Left colon (tissue), 2 donors: ENCODE measurements around the gene CCDC54. TPM values are rescaled to one million over a fixed set of nuclear protein-coding genes. Genes with fewer than 3 reads are reported as not detected.
A peak's percentile ranks its signal among the peaks of the same experiment; 100 is the strongest.
"Not testable (repeated sequence)": the region's sequence is repeated elsewhere in the genome, so short reads cannot be mapped to it uniquely, and the experiment has no call there.

Experiments
- ATAC-seq: fragments of 200-7000 bp; cut with Tn5 transposase; one replicate; pipeline ENCODE4 v1.9.1; 2020; ENCODE audit warnings: mild to moderate bottlenecking, moderate library complexity
- DNase-seq, 2 donors: peaks; one replicate each; pipeline ENCODE4 v3.0.0-alpha.2; 2020
- intact Hi-C, 2 donors: fragments of 100-400 bp; cut with DNase I in 1 of 2; cut with micrococcal nuclease in 1 of 2; formaldehyde crosslinking; loops; one replicate each; pipeline versions ENCODE4 v1.11.2 to v1.14.0; 2022; cut with DNase I, micrococcal nuclease
- long read RNA-seq: library from polyadenylated mRNA; unstranded; transcript quantifications from one replicate; pipeline ENCODE4 v2.0.0, GENCODE V29; 2021
- total RNA-seq, 2 donors: library from RNA; stranded (reverse); fragmentation: NEBNext Ultra II Directional; extraction: Animal tissue kit (Norgen Biotek cat#: 25700); gene quantifications; one replicate each; pipeline ENCODE4 v1.2.1, GENCODE V29; 2021
- donor health status: DM: no; HTN: no; CAD: no.
- donor health status: DM: yes; HTN: yes; CAD: no.

The CCDC54 gene
- not detected for total RNA-seq
- long read RNA-seq = 0 reads

DNA sequence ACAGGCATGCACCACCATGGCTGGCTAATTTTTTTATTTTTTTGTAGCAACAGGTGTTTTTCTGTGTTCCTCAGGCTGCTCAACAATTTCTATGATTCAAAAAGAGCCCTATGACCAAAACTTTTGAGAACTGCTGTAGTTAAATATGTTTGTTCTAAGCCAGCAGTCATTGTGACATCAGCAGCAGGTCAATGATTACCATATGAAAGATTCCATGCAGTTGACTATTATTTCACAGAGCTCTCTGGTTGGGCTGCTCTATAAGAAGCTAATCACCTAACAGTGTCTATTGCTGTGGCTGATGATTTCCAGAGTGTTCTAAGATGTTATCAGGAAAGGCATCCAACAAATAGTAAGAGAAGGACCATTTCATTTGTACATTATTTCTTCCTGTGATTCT is at the start of gene CCDC54:
Gene CCDC54, plus strand, starts transcription at position 289 of the 400 bp plus-strand sequence. CDS start 149 bp downstream, outside the sequence.
- ATAC-seq (no peak), DNase-seq (no peak)
- intact Hi-C loops = no loop called here

DNA sequence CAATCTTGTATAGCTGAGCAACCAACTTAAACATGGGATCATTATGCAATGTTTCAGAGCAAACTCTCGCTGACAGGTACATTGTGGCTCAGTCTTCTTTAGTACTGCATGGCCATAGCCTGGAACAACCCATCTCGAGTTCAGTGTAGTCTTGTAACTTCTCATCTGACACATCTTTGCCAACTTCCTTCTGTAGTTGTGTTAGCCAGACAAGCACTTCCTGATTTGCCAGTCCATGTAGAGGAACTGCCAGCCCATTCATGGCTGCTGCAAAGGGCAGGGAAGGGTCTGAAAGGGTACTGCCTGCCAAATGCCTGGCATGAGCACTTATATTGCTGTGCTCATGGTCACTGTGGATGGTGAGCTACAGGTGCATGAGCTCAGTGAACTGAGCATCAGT is 49.2 kb upstream of the CCDC54 start:
- ATAC-seq (no peak), DNase-seq (no peak)
- intact Hi-C loops = no loop called here

DNA sequence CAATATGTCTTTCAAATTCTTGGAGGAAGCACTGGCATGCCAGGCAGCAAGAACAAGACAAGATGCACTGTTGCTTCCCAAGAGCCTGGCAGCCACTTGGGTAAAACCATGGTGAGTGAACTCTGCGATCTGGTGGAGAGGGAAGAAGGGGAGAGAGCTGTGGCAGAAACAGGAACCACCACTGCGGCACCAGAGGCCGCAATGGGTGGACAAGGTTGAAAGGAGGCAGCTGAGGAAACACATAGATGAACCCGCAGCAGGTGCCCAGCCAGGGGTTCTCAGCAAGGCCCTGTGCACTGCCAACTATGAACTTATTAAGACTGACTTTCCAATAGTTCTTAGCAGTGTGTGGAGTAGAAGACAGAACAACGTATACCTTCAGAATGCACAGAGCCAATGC is 48.2 kb upstream of the CCDC54 start:
- DNase-seq = no peak
- ATAC-seq = no peak
- intact Hi-C loops = no loop called here

DNA sequence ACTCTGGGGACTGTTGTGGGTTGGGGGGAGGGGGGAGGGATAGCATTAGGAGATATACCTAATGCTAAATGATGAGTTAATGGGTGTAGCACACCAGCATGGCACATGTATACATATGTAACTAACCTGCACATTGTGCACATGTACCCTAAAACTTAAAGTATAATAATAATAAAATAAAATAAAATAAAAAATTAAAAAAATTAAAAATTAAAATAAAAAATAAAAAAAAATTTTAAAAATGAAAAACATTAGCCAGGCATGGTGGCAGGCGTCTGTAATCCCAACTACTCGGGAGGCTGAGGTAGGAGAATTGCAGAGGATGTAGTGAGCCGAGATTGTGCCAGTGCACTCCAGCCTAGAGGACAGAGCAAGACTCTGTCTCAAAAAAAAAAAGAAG is 37.5 kb upstream of the CCDC54 start:
- DNase-seq, intact Hi-C loops, ATAC-seq: not testable (repeated sequence)

DNA sequence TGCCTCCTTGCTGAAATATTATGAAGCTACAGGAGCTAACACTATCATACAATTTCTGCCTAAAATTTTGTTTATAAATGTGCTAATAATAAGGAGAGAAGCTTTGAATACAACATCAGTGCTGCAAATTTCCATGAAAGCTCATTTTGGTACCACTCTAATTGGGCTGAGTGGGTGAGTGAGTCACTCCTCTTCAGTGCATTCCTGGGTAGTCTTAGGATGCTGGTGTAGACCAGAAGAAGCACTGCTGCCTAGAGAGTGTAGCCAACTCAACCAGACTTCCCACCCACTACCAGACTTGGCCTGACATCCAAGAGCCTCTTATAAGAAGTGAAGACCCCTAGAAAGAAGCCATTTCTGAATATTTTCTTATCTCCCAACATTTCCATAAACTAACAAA is 32.5 kb upstream of the CCDC54 start:
- DNase-seq (no peak), ATAC-seq (no peak)
- intact Hi-C loops = no loop called here

DNA sequence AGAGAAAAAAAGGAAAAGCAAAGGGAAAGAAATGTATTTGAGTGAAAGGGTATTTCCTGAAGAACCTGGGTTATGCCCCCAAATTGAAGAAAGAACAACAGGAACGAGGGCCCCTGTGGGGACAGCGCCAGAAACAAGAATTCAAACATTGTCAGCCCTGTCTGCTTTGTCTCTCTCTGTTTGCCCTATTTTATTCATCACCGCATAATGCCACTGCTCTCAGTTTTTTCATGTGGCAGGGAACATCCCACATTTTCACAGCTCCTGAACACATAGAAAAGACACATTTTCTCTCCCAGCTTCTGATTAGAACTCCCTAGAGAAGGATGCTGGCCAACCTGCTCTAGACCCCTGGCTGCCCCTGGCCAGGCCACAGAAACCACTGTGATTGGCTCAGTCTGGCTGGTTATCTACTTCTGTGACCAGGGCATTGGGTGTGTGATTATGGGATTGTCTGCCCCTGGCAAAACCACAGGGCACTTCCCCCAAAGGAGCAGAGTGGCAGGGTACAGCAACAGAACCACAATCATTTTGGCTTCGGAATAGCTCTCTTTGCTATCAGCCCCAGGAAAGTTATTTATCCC is 31.3 kb upstream of the CCDC54 start:
- no peak for ATAC-seq
- no peak for DNase-seq
- intact Hi-C loops = no loop called here

DNA sequence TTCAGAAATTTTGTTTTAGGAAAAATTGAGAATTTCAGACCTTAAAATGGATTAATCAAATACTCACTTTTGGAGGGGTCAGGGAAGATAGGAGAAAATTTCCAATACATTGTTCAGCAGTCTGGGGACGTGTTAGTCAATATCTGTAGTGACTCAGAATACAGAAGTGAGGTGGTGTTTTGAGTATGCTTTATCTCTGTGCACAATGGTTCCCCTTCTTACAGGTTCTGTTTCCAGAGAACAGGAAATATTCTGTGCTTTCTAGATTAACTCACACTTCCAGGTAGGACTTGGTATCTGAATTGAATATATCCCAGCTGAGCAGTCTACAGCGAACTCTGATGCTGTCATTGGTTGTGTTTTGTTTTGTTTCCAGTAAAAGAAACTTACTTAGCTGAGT is 30.7 kb upstream of the CCDC54 start:
- intact Hi-C loops = no loop called here
- DNase-seq = no peak
- ATAC-seq = no peak

DNA sequence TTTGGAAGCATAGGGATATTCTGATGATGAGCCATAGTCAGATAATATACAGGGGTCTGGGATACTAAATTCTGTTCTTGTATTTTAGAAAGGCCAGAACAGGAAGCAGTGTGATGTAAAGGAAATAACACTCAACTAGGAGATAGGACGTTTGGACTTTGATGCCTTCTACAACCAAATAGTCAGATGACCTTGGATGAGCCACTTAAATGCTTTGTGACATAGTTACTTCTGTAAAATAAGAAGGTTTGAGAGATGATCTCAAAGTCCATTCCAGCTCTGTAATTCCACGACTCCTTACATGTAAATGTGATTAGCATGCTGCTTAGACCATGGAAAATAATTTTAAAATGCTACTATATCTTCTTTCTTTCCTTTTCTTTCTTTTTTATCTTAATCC is 29.5 kb upstream of the CCDC54 start:
- intact Hi-C loops = no loop called here
- ATAC-seq (peak; percentile 76), DNase-seq (no peak)

DNA sequence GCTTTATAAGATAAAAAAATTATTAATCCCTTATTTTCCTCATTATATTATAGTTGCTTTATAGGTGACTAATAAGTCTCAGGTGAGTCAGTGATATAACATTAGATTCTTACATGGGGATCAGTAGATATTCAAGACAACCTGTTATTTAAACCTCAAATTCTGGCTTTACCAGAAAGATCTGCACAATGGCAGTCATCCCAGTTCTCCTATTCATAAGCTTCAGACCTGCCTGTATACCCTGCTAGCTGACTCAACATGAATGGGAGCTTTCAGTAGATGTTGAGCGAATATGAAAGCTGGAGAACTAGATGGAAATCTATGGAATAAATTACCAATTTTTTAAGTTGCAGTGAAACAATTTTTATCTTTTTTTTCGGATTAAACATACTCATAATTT is 20.5 kb upstream of the CCDC54 start:
- DNase-seq (no peak), ATAC-seq (no peak)
- intact Hi-C loops = no loop called here

DNA sequence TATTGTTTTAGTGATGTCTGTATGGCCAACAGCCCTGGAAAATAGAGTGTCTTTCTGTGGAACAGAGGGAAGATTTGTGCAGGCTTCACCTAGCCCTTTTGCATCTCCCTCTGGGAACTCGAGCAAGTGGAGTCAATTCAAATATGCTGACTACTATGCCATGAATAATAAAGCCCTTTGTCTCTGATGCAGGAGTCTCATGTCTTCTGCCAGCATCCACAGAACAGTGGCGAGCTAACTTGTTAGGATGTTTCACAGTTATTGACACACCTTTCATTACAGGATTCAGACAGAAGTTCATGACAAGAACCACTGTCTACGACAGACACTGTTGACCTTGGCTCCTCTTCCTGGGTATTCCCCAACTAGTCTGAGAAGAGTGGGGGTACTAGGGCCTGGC is 15.6 kb upstream of the CCDC54 start:
- intact Hi-C loops = no loop called here
- no peak for ATAC-seq
- no peak for DNase-seq

DNA sequence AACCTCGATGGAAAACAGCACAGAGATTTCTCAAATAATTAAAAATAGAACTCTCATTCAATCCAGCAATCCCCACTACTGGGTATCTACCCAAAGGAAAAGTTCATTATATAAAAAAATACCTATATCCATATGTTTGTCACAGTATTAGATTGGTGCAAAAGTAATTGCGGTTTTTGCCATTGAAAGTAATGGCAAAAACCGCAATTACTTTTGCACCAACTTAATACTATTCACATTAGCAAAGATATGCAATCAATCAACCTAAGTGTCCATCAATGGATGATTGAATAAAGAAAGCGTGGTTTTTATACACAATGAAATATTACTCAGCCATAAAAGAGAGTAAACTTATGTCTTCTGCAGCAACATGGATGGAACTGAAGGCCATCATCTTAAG is 12.2 kb upstream of the CCDC54 start:
- intact Hi-C loops = no loop called here
- DNase-seq = no peak
- no peak for ATAC-seq

DNA sequence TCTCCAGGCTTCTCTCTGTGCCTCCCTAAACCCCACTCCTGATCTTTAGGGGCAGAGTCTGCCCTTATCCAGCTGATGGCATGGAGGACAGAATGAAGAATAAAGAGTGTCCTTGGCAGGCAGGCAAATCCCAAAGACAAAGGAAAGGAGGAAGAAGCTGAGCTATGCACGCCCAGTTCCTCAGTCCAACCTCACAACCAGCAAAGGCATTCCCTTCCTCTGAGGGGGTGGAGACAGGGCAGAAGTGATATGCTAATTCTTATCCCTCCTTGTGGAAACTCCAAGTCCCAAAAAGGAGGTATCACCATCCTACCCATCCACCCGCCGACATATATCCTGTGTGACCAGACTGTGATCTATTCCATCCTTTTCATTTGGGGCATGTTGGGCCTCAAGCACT is 10.5 kb upstream of the CCDC54 start:
- intact Hi-C loops = no loop called here
- DNase-seq (no peak), ATAC-seq (no peak)

DNA sequence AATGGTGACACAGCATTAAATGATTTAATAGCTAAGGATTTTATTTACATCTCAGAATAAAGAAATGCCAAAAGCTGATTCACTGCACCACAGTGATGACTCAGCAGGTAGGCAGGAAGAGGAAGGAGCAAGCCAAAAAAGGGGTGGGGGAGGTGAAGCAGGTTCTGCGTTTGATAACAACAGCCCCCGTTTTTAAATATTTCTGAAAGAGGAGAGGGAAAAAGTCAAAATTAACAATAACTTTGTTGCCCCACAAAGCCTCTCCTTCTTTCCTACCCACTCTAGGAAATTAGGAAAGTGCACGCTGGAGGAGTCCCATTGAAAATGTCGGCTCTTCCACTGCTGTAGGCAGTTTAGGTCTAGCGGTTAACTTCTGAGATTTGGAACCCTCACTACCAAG is 9.9 kb upstream of the CCDC54 start:
- ATAC-seq = no peak
- no peak for DNase-seq

DNA sequence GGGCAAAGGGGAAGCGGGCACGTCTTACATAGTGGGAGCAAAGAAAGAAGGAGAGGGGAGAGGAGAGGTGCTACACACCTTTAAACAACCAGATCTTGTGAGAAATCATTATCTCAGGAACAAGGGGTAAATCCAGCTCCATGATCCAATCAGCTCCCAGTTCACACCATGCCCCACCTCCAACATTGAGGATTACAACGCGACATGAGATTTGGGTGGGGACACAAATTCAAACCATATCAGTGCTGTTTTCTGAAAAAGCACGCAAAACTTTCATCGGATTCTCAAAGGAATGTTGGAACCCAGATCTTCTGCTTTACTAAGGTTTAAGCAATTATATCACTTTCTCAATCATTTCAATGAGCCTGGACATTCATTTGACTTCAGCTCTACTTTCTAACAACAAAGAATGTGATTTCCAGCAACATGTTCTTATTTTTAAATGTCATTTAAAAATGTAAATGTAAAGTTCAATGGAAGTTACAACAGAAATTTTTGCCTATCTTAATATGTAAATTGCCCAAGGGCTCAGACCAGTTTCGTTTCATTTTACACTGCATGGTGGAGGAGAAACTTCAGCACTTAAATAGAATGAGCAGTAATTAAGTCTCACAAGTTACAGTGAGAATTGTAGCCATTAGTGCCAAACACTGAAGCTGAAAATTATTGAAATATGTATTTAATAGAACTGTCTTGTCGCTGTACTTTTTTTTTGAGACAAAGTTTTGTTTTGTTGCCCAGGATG is 8.4 kb upstream of the CCDC54 start:
- intact Hi-C loops = no loop called here
- ATAC-seq (no peak), DNase-seq (no peak)

More for the DNA sequence above, 9.9 kb upstream of the CCDC54 start:
- intact Hi-C loops = no loop called here

DNA sequence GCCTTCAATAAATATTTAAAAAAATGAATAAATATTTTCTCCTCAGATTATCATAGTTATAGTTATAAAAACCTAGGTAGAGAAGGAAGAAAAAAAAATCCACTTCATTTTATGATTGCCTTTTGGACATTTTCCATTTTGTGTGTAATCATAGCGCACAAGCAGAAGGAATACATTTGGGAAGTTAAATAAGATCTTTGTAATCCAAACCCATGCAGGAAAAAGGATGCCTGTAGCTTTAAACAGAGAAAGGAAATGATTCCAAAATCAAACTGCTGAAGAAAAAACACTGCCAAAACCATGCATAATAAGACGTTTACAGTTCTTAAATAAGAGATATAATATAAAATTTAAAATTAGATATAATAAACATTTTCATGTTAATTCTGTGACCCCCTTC is 7.4 kb upstream of the CCDC54 start:
- intact Hi-C loops = no loop called here
- DNase-seq (no peak), ATAC-seq (no peak)

DNA sequence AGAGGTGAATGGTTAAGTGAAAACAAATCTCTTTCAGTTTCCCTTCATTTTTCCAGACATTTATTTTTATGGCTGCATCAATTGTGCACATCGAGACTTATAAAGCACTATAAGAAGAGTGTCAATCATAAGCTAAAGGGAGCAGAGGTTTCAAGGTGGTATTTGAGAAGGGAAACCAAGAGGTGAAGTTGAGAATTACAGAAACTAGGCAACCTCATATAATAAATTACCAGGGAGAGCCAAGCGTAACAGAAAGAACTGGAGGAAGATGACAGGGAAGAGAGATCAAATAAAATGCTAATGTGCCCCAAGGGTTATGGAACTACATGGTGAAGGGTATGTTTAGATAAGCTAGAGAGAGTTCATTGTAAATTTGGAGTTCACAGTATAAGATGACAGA is 6.3 kb upstream of the CCDC54 start:
- ATAC-seq = no peak

DNA sequence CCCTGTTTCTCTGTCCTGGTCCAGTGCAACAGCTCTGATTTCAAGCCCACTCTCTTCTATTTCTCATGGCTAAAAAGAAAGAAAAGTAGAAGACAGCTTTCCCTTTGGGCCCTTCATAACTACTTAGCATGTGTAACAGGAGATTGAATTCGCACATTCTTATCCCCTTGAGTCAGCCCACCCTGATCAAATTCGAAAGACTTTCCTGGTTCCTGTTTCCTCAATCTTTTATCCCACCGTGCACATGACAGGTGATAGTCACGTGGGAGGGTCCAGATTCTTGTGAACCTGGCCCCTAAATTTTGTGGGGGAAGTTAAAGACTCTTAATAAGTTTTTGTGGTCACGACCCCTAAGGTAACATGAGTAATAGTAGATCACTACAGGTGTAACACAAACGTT is 4.7 kb upstream of the CCDC54 start:
- intact Hi-C loops = no loop called here
- ATAC-seq (no peak), DNase-seq (no peak)

More for the DNA sequence above, 6.3 kb upstream of the CCDC54 start:
- intact Hi-C loops = no loop called here
- DNase-seq = no peak

DNA sequence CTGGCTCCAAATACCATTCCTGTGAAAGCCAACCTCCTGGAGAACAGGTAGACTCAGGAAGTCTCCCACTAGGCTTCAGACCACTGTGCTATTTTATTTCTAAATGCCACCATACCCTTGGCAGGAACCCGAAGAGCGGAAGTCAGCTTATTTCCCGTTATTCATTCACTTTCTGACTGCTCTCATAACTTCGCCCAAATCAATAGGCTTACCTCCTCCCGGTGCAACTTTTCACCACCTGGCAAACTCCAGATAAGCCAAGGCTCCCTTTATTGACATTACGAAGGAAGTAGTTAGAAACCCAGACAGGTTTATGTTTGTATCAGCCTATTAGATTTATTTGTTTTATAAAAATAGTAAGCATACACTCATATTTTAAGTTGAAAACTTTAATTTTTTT is 3.3 kb upstream of the CCDC54 start:
- no peak for ATAC-seq
- intact Hi-C loops = no loop called here
- DNase-seq = no peak

DNA sequence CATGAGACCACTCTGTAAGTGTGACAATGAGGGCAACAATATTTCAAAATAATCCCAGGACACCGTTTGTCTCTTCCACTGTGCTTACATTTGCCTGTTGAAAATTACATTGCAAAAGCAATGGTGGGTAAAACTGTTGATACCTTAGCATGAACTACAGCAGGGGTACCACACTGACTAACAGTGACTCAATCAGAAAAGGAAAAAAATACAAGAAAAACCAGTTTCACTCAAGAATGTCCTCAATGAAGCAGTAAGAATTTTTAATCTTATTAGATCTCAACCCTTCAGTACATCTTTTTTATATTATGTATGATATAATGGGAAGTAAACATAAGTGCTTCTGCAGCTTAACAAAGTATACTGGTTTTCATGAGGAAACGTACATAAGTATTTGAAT is 1.6 kb upstream of the CCDC54 start:
- intact Hi-C loops = no loop called here
- ATAC-seq (no peak), DNase-seq (no peak)

DNA sequence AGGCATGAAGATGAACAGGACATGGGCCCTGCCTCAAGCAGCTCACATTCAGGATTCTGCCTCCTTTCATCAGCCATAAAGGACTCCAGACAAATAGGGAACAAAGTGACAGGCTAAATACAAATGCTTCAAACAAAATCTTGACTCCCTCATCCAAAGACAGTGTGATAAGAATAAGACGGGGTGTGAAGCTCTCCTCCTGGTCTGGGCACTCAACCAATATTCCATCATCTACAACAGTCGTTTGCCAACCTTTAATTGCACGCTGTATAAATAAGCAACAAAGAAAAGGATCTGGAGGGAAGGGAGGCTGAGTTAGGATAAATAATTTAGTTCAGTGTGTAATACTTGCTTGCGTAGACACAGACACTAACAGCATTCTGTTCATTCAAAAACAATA is 5.4 kb downstream of the CCDC54 start:
- intact Hi-C loops = no loop called here
- DNase-seq (no peak), ATAC-seq (no peak)

DNA sequence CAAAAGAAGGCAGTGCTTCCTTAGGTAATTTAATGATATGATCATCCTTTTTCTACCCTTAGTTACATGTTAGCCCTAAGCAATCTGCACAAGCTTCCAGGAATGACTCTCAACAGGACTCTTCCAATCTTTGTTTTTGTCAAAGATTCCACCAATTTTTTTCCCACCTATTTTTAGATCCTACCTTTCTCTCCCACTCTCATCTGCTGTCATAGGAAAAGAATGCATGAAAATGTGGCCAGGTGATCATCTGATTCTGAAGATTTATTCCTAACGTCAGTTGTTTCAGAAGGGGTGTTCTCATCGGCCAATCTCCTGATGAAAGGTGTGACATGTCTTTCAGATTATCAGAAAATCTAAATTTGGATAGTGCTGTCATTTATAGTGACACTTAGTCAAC is 7.2 kb downstream of the CCDC54 start:
- intact Hi-C loops = no loop called here
- DNase-seq (no peak), ATAC-seq (no peak)
